SK-N-SH treated with all-trans-retinoic acid at 6 μM for 48 hours (cell line): ENCODE results near the gene TBATA.

Source experiments
- ATAC-seq: fragments of 200-7000 bp; cut with Tn5 transposase; 3 replicates; pipeline ENCODE4 v1.9.1; 2020; ENCODE audit warnings: mild to moderate bottlenecking, moderate library complexity
- ARNTL ChIP-seq: fragments of 450-650 bp; formaldehyde crosslinking; IDR thresholded peaks from 2 replicates; pipeline ENCODE4 v1.5.0; 2020; ENCODE audit warnings: low read depth, mild to moderate bottlenecking, moderate library complexity, borderline replicate concordance
- BACH2 ChIP-seq: fragments of 250-450 bp; sonication (Bioruptor Pico); IDR thresholded peaks from 2 replicates; pipeline ENCODE4 v1.9.0; 2021; ENCODE audit warnings: mild to moderate bottlenecking, borderline replicate concordance
- CREB5 ChIP-seq: fragments of 250-450 bp; sonication (Bioruptor Pico); IDR thresholded peaks from 2 replicates; pipeline ENCODE4 v1.5.1; 2020; ENCODE audit warnings: low read depth, mild to moderate bottlenecking, moderate library complexity
- CSDC2 ChIP-seq: fragments of 250-450 bp; sonication (Bioruptor Pico); IDR thresholded peaks from 2 replicates; pipeline ENCODE4 v1.5.0; 2020; ENCODE audit warnings: mild to moderate bottlenecking, moderate library complexity
- ESRRG ChIP-seq: fragments of 250-450 bp; sonication (Bioruptor Pico); IDR thresholded peaks from 2 replicates; pipeline ENCODE4 v1.6.1; 2021; ENCODE audit warnings: mild to moderate bottlenecking
- GLIS3 ChIP-seq: fragments of 250-450 bp; sonication (Bioruptor Pico); IDR thresholded peaks from 2 replicates; pipeline ENCODE4 v1.5.0; 2020; ENCODE audit warnings: mild to moderate bottlenecking, moderate library complexity
- ISL1 ChIP-seq: fragments of 250-450 bp; sonication (Bioruptor Pico); IDR thresholded peaks from 2 replicates; pipeline ENCODE4 v2.1.2; 2022; ENCODE audit warnings: mild to moderate bottlenecking, moderate library complexity
- OSR1 ChIP-seq: fragments of 250-450 bp; sonication (Bioruptor Pico); IDR thresholded peaks from 2 replicates; pipeline ENCODE4 v1.8.0; 2022; ENCODE audit warnings: moderate library complexity, mild to moderate bottlenecking, inconsistent platforms
- PATZ1 ChIP-seq: fragments of 250-450 bp; sonication (Bioruptor Pico); IDR thresholded peaks from 2 replicates; pipeline ENCODE4 v1.8.0; 2020; ENCODE audit warnings: mild to moderate bottlenecking, moderate library complexity, borderline replicate concordance
- POU6F1 ChIP-seq: fragments of 250-450 bp; sonication (Bioruptor Pico); IDR thresholded peaks from 2 replicates; pipeline ENCODE4 v1.8.0; 2021; ENCODE audit warnings: low read depth, mild to moderate bottlenecking, moderate library complexity, borderline replicate concordance
- PPARA ChIP-seq: fragments of 250-450 bp; sonication (Bioruptor Pico); IDR thresholded peaks from 2 replicates; pipeline ENCODE4 v1.5.0; 2020; ENCODE audit warnings: mild to moderate bottlenecking, borderline replicate concordance
- RARB ChIP-seq: fragments of 250-450 bp; sonication (Bioruptor Pico); IDR thresholded peaks from 2 replicates; pipeline ENCODE4 v1.8.0; 2021; ENCODE audit warnings: mild to moderate bottlenecking, moderate library complexity
- SNAI2 ChIP-seq: fragments of 250-450 bp; sonication (Bioruptor Pico); IDR thresholded peaks from 2 replicates; pipeline ENCODE4 v1.5.0; 2020; ENCODE audit warnings: mild to moderate bottlenecking, moderate library complexity
- TCF4 ChIP-seq: fragments of 250-450 bp; sonication (Bioruptor Pico); IDR thresholded peaks from 2 replicates; pipeline ENCODE4 v1.8.0; 2021; ENCODE audit warnings: mild to moderate bottlenecking, moderate library complexity, borderline replicate concordance
- TOX ChIP-seq: fragments of 250-450 bp; sonication (Bioruptor Pico); IDR thresholded peaks from 2 replicates; pipeline ENCODE4 v1.8.0; 2021; ENCODE audit warnings: mild to moderate bottlenecking, moderate library complexity, borderline replicate concordance
- TSHZ2 ChIP-seq: fragments of 250-450 bp; sonication (Bioruptor Pico); IDR thresholded peaks from 2 replicates; pipeline ENCODE4 v1.5.0; 2020; ENCODE audit warnings: mild to moderate bottlenecking, moderate library complexity
- ZC3H10 ChIP-seq: fragments of 250-450 bp; sonication (Bioruptor Pico); IDR thresholded peaks from 2 replicates; pipeline ENCODE4 v1.5.1; 2021; ENCODE audit warnings: mild to moderate bottlenecking, moderate library complexity
- ZFP3 ChIP-seq: fragments of 250-450 bp; sonication (Bioruptor Pico); IDR thresholded peaks from 2 replicates; pipeline ENCODE4 v1.5.0; 2020; ENCODE audit warnings: mild to moderate bottlenecking, moderate library complexity
- ZFP30 ChIP-seq: fragments of 450-650 bp; formaldehyde crosslinking; IDR thresholded peaks from 2 replicates; pipeline ENCODE4 v1.5.0; 2022; ENCODE audit warnings: mild to moderate bottlenecking, moderate library complexity
- ZNF565 ChIP-seq: fragments of 450-650 bp; formaldehyde crosslinking; conservative IDR thresholded peaks from 2 replicates; pipeline ENCODE4 v1.5.0; 2020; ENCODE audit warnings: low read depth, mild to moderate bottlenecking, moderate library complexity
- ZNF70 ChIP-seq: fragments of 450-650 bp; formaldehyde crosslinking; IDR thresholded peaks from 2 replicates; pipeline ENCODE4 v1.5.0; 2020; ENCODE audit warnings: mild to moderate bottlenecking, moderate library complexity
- ZNF8 ChIP-seq: fragments of 450-650 bp; formaldehyde crosslinking; IDR thresholded peaks from 2 replicates; pipeline ENCODE4 v1.5.0; 2020; ENCODE audit warnings: mild to moderate bottlenecking, moderate library complexity

Gene TBATA

GRCh38 chr10:70832852-70833528 is 47.8 kb upstream of the TBATA start:
- peak; percentile 89 for ATAC-seq
- TF ChIP-seq POU6F1 (CRISPR knock-in tag) (no peak), PPARA (CRISPR knock-in tag) (no peak), RARB (CRISPR knock-in tag) (no peak), CSDC2 (no peak), ESRRG (no peak), OSR1 (CRISPR knock-in tag) (no peak), CREB5 (CRISPR knock-in tag) (no peak), BACH2 (CRISPR knock-in tag) (no peak), ZC3H10 (no peak)

- TF ChIP-seq ZC3H10 (no peak), SNAI2 (CRISPR knock-in tag) (no peak), GLIS3 (CRISPR knock-in tag) (no peak), ZFP30 (CRISPR knock-in tag) (no peak), ZNF8 (CRISPR knock-in tag) (no peak), ZFP3 (CRISPR knock-in tag) (no peak), CSDC2 (no peak), BACH2 (CRISPR knock-in tag) (no peak), ESRRG (no peak), OSR1 (CRISPR knock-in tag) (no peak), TCF4 (CRISPR knock-in tag) (no peak), ZNF565 (no peak), ISL1 (CRISPR knock-in tag) (no peak), RARB (CRISPR knock-in tag) (no peak), CREB5 (CRISPR knock-in tag) (no peak), PATZ1 (CRISPR knock-in tag) (no peak), TSHZ2 (CRISPR knock-in tag) (no peak), PPARA (CRISPR knock-in tag) (no peak), TOX (no peak)
- ATAC-seq: peak; percentile 35; the same call in 2 of the 3 replicates
Measured at GRCh38 chr10:70832221-70832620, 47.0 kb upstream of the TBATA start.

- TF ChIP-seq GLIS3 (CRISPR knock-in tag) (no peak), ZFP3 (CRISPR knock-in tag) (no peak), PPARA (CRISPR knock-in tag) (no peak), PATZ1 (CRISPR knock-in tag) (no peak), CREB5 (CRISPR knock-in tag) (no peak), ARNTL (CRISPR knock-in tag) (no peak), ZNF70 (CRISPR knock-in tag) (no peak), CSDC2 (no peak), TCF4 (CRISPR knock-in tag) (no peak), ESRRG (no peak)
- no peak for ATAC-seq
Measured at GRCh38 chr10:70830164-70830563, 45.0 kb upstream of the TBATA start.
